Liver (tissue), 9 donors: ENCODE results near the gene CHAT. TPM values are rescaled to one million over a fixed set of nuclear protein-coding genes. Genes with fewer than 3 reads are reported as not detected.

Source experiments
- DNase-seq: peaks from one replicate; pipeline ENCODE4 v3.0.0-alpha.2; 2017; ENCODE audit warnings: low spot score
- H3K27ac ChIP-seq, 2 donors: one replicate each; pipeline ENCODE4 v1.7.0; 2013; ENCODE audit warnings: inconsistent platforms in 2 of 2, low read length in 2 of 2, control low read depth in 1 of 2, low read depth in 1 of 2, mild to moderate bottlenecking in 1 of 2
- H3K27me3 ChIP-seq, 4 donors: one replicate each; pipeline versions ENCODE4 v1.6.1 to v1.7.0; 2013; ENCODE audit warnings: low read length in 3 of 4, inconsistent platforms in 1 of 4, mild to moderate bottlenecking in 1 of 4, moderate library complexity in 1 of 4; ENCODE audit not compliant: control insufficient read depth in 4 of 4, insufficient read depth in 4 of 4
- H3K36me3 ChIP-seq, 4 donors: one replicate each; pipeline versions ENCODE4 v1.6.1 to v1.7.0; 2013; ENCODE audit warnings: low read length in 3 of 4, mild to moderate bottlenecking in 3 of 4, low read depth in 1 of 4, moderate library complexity in 1 of 4; ENCODE audit not compliant: control insufficient read depth in 4 of 4, insufficient read depth in 3 of 4
- H3K4me1 ChIP-seq, 4 donors: one replicate each; pipeline versions ENCODE4 v1.6.1 to v1.7.0; 2013; ENCODE audit warnings: low read length in 3 of 4, mild to moderate bottlenecking in 3 of 4, moderate library complexity in 1 of 4; ENCODE audit not compliant: control insufficient read depth in 4 of 4, insufficient read depth in 4 of 4
- H3K4me3 ChIP-seq, 3 donors: one replicate each; pipeline versions ENCODE4 v1.6.1 to v1.7.0; 2013; ENCODE audit warnings: low read length in 3 of 3, control low read depth in 1 of 3, low read depth in 1 of 3, mild to moderate bottlenecking in 1 of 3
- H3K9ac ChIP-seq, 2 donors: one replicate each; pipeline ENCODE4 v1.7.0; 2013; ENCODE audit warnings: low read length in 2 of 2, mild to moderate bottlenecking in 2 of 2, moderate library complexity in 2 of 2, control low read depth in 1 of 2, low read depth in 1 of 2
- H3K9me3 ChIP-seq, 4 donors: one replicate each; pipeline versions ENCODE4 v1.6.1 to v1.7.0; 2013; ENCODE audit warnings: low read length in 3 of 4; ENCODE audit not compliant: control insufficient read depth in 4 of 4
- ATF3 ChIP-seq: IDR thresholded peaks from 2 replicates; pipeline ENCODE4 v1.6.1; 2016; ENCODE audit warnings: antibody characterized with exemption
- EGR1 ChIP-seq, 2 donors: IDR thresholded peaks; 2 replicates each; pipeline ENCODE4 v1.6.1; 2016 to 2018; ENCODE audit warnings: antibody characterized with exemption in 2 of 2, low read depth in 2 of 2
- FOXA1 ChIP-seq: IDR thresholded peaks from 2 replicates; pipeline ENCODE4 v1.6.1; 2016; ENCODE audit warnings: antibody characterized with exemption
- FOXA2 ChIP-seq: IDR thresholded peaks from 2 replicates; pipeline ENCODE4 v1.6.1; 2016; ENCODE audit warnings: antibody characterized with exemption
- GABPA ChIP-seq, 2 donors: IDR thresholded peaks in 1 of 2; conservative IDR thresholded peaks in 1 of 2; 2 replicates each; pipeline ENCODE4 v1.6.1; 2016; ENCODE audit warnings: antibody characterized with exemption in 2 of 2, mild to moderate bottlenecking in 1 of 2, moderate library complexity in 1 of 2
- HNF4A ChIP-seq, 2 donors: conservative IDR thresholded peaks; 2 replicates each; pipeline ENCODE4 v1.6.1; 2016; ENCODE audit warnings: antibody characterized with exemption in 2 of 2, mild to moderate bottlenecking in 2 of 2
- JUND ChIP-seq, 2 donors: IDR thresholded peaks; 2 replicates each; pipeline ENCODE4 v1.6.1; 2016; ENCODE audit warnings: antibody characterized with exemption in 2 of 2
- RAD21 ChIP-seq, 2 donors: IDR thresholded peaks; 2 replicates each; pipeline ENCODE4 v1.6.1; 2016; ENCODE audit warnings: antibody characterized with exemption in 2 of 2, mild to moderate bottlenecking in 2 of 2
- REST ChIP-seq: IDR thresholded peaks from 2 replicates; pipeline ENCODE4 v1.6.1; 2016; ENCODE audit warnings: antibody characterized with exemption, mild to moderate bottlenecking
- SP1 ChIP-seq: IDR thresholded peaks from 2 replicates; pipeline ENCODE4 v1.6.1; 2018; ENCODE audit warnings: antibody characterized with exemption, mild to moderate bottlenecking
- TAF1 ChIP-seq: conservative IDR thresholded peaks from 2 replicates; pipeline ENCODE4 v1.6.1; 2016; ENCODE audit warnings: antibody characterized with exemption, mild to moderate bottlenecking
- YY1 ChIP-seq: IDR thresholded peaks from 2 replicates; pipeline ENCODE4 v1.6.1; 2016; ENCODE audit warnings: antibody characterized with exemption, mild to moderate bottlenecking
- WGBS: extraction: QIAGEN DNeasy Blood & Tissue Kit; methylation state at CpG from one replicate; pipeline ENCODE4 v1.1.7; 2013; 5-methylcytosine and 5-hydroxymethylcytosine counted together
- polyA plus RNA-seq, 2 donors: library from polyadenylated mRNA; stranded (reverse) in 1 of 2; unstranded in 1 of 2; fragments of 200-250 nt in 1 of 2; fragments of >200 nt in 1 of 2; fragmentation: Nextera tagmentation in 1 of 2; extraction: Ambion mirVana in 1 of 2; gene quantifications; one replicate each; pipeline versions ENCODE4 v1.2.1 to v1.2.3, GENCODE V29; 2013 to 2015
- total RNA-seq, 2 donors: library from RNA; depleted of rRNA; stranded (reverse); fragments of >200 nt; gene quantifications; one replicate each; pipeline ENCODE4 v1.2.3, GENCODE V29; 2014
- TF ChIP-seq, protein P1 (sequence below): IDR thresholded peaks from 2 replicates; pipeline ENCODE4 v1.6.1; 2016; ENCODE audit warnings: antibody characterized with exemption
- TF ChIP-seq, protein P2 (sequence below): fragments of 150-350 bp; IDR thresholded peaks from 2 replicates; pipeline ENCODE4 v1.5.1; 2017; ENCODE audit warnings: improper control_type of control experiment, low read depth, low read length; ENCODE audit not compliant: missing input control
- donor health status: healthy.
- donor health status: healthy.
- donor health status: healthy.
- donor health status: healthy.
- donor health status: healthy.

CHAT gene
- total and polyA plus RNA-seq, 4 donors, result not detected

DNA sequence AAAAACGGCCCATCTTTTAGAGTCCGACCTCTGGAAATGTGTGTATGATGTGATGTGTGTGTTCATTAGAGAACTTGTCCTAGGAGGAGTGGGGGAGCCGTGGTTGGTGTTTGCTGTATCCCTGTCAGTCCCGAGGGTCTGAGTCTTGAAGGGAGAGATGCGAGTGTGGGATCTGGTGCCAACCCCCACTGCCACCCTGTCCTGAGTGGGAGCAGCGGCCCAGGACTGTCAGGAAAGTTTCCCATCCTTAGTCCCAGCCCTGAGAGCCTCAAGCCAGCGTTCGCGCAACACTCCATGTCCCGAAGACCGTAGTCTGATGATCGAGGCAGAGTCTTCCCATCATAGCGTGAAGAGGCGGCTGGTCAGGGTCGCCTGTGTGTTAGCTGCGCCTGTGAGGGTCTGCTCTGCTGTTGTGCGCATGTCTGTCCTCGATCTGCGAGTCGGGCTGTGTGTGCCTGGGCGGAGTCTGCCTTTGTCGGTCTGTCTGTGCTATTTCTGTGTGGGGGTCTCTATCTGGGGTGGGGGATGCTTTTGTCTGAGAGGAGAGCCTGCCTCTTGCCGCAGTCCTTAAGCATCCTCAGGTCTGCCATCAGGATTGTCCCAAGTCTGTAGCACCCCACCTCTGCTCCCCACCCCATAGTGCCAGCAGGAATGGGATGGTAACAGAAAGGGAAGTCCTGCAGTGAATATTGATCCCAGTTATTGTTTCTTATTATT is 514 bp upstream of the CHAT start:
- Histone ChIP-seq H3K36me3 (no peaks in the 10 kb centered on the region), H3K27ac (no peak overlapping the region), H3K9ac (no peak overlapping the region), H3K4me1 (peaks cover 3 to 14% (median 7%) of the 10 kb centered on the region in 4 donors), H3K27me3 (peaks cover 10 to 22% (median 15%) of the 10 kb centered on the region in 4 donors), H3K9me3 (no peaks in the 10 kb centered on the region), H3K4me3 (no peak overlapping the region)
- TF ChIP-seq RAD21 (IDR thresholded peaks at IDR 0.05) (no peak), SP1 (no peak)
- 8% methylated on average over 23 of the region's 23 CpGs for WGBS
- DNase-seq, result no peak

- H3K27me3 ChIP-seq, result peaks cover 10 to 25% (median 15%) of the 10 kb centered on the region in 4 donors
- DNase-seq, result no peak
These were observed 683 bp downstream of the CHAT start for GRCh38 chr10:49614242-49615198.

More at GRCh38 chr10:49614242-49615198, 683 bp downstream of the CHAT start:
- 7% methylated on average over 49 of the region's 49 CpGs for WGBS
- H3K4me1 ChIP-seq, result peaks cover 3 to 14% (median 7%) of the 10 kb centered on the region in 4 donors
- H3K9ac ChIP-seq, result no peak overlapping the region
- TF ChIP-seq SP1, result no peak
- TF ChIP-seq, protein P1, sequence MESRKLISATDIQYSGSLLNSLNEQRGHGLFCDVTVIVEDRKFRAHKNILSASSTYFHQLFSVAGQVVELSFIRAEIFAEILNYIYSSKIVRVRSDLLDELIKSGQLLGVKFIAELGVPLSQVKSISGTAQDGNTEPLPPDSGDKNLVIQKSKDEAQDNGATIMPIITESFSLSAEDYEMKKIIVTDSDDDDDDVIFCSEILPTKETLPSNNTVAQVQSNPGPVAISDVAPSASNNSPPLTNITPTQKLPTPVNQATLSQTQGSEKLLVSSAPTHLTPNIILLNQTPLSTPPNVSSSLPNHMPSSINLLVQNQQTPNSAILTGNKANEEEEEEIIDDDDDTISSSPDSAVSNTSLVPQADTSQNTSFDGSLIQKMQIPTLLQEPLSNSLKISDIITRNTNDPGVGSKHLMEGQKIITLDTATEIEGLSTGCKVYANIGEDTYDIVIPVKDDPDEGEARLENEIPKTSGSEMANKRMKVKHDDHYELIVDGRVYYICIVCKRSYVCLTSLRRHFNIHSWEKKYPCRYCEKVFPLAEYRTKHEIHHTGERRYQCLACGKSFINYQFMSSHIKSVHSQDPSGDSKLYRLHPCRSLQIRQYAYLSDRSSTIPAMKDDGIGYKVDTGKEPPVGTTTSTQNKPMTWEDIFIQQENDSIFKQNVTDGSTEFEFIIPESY, result no peak
- no peak for TF ChIP-seq HNF4A (conservative IDR thresholded peaks at IDR 0.05)
- TF ChIP-seq FOXA1, result no peak
- TF ChIP-seq, protein P2, sequence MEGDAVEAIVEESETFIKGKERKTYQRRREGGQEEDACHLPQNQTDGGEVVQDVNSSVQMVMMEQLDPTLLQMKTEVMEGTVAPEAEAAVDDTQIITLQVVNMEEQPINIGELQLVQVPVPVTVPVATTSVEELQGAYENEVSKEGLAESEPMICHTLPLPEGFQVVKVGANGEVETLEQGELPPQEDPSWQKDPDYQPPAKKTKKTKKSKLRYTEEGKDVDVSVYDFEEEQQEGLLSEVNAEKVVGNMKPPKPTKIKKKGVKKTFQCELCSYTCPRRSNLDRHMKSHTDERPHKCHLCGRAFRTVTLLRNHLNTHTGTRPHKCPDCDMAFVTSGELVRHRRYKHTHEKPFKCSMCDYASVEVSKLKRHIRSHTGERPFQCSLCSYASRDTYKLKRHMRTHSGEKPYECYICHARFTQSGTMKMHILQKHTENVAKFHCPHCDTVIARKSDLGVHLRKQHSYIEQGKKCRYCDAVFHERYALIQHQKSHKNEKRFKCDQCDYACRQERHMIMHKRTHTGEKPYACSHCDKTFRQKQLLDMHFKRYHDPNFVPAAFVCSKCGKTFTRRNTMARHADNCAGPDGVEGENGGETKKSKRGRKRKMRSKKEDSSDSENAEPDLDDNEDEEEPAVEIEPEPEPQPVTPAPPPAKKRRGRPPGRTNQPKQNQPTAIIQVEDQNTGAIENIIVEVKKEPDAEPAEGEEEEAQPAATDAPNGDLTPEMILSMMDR, result no peak
- no peak for TF ChIP-seq EGR1 (IDR thresholded peaks at IDR 0.05; ENCODE audit: low read depth in 2 of 2)
- no peak for TF ChIP-seq JUND (IDR thresholded peaks at IDR 0.05)
- TF ChIP-seq REST, result no peak
- TF ChIP-seq TAF1, result no peak
- no peak for TF ChIP-seq GABPA (IDR thresholded peaks at IDR 0.05 in 1 of 2, conservative IDR thresholded peaks at IDR 0.05 in 1 of 2)
- TF ChIP-seq ATF3, result no peak
- TF ChIP-seq YY1, result no peak
- no peak for TF ChIP-seq RAD21 (IDR thresholded peaks at IDR 0.05)
- no peak for TF ChIP-seq FOXA2
- no peak overlapping the region for H3K4me3 ChIP-seq
- H3K27ac ChIP-seq, result no peak overlapping the region
- no peaks in the 10 kb centered on the region for H3K9me3 ChIP-seq
- no peaks in the 10 kb centered on the region for H3K36me3 ChIP-seq
